HG02763 (cell line): ENCODE data around the gene CTSG.
"Not testable (repeated sequence)": the region's sequence is repeated elsewhere in the genome, so short reads cannot be mapped to it uniquely, and the experiment has no call there.

Experiments
- ATAC-seq: cut with Tn5 transposase; IDR thresholded peaks from one replicate; pipeline ENCODE4 v1.9.1; 2021; ENCODE audit warnings: mild to moderate bottlenecking, moderate library complexity; ENCODE audit not compliant: unreplicated experiment

Gene CTSG, protein sequence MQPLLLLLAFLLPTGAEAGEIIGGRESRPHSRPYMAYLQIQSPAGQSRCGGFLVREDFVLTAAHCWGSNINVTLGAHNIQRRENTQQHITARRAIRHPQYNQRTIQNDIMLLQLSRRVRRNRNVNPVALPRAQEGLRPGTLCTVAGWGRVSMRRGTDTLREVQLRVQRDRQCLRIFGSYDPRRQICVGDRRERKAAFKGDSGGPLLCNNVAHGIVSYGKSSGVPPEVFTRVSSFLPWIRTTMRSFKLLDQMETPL

GRCh38 chr14:24576182-24576581 is at the start of gene CTSG:
Gene CTSG (minus strand): TSS chr14:24576250. CDS start chr14:24576223, 27 bp downstream.
- ATAC-seq: no peak

- ATAC-seq: no peak
Measured at GRCh38 chr14:24613747-24614146, 37.7 kb upstream of the CTSG start.

DNA sequence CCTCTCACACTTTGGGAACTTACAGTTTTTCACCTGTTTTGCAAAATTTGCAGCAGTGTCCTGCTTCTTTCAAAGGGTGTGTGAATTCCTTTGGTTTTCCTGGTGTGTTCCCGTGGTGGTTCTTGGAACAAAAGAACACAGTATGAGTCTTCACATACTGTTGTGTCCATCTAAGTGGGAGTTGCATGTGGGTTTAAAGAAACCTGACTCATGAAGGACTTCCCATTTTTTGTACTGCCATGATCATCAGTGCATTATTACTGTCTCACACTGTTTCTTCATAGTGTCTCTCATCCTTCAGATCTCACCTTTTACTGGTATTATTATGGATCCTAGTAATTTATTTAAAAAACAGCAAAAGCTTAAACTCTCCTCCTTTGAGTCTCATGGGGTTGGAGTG is 37.2 kb upstream of the CTSG start:
- no peak for ATAC-seq

- ATAC-seq: no peak
Measured at GRCh38 chr14:24612196-24612595, 36.1 kb upstream of the CTSG start.

- ATAC-seq: no peak
Measured at GRCh38 chr14:24609655-24610344, 33.8 kb upstream of the CTSG start, which contains the start of gene GZMH. Gene GZMH (minus strand): TSS chr14:24609685. CDS start chr14:24609613, 72 bp downstream.

DNA sequence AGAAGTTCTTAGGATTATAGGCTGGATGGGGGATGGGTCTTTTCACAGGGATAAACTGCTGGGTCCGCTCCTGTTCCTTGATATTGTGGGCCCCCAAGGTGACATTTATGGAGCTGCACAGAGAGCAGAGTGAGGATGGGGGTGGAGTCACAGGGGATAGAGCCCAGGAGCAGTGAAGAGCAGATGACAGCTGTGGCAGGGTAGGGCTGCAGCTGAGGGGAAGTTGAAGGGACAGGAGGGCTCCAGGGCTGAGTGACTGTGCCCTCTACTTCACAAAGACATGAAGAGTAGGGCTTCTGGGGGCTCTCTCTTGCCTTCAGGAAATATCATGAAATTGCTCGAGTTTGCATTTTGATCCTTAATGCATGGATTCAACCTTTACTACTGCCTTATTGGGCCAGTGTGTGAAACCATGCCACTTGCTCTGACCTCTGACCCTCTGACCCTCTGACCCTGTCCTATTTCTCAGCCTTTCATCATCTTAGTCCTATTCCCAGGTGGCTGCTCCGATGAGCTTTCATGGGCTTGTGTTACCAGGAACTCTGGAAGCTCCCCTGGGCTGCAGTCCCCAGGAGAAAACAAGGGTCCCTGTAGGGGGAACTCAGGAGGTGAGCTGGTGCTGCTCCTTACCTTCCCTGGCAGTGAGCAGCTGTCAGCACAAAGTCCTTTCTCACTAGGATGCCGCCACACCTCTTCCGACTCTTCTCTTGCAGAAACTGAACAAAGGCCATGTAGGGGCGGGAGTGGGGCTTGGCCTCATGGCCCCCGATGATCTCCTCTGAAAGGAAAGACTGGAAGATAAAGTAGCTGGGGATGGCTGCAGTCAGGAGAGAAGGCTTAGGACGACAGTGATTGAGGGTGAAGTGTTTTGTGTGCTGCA is 31.8 kb upstream of the CTSG start:
- no peak for ATAC-seq

GRCh38 chr14:24607081-24607480 is 31.0 kb upstream of the CTSG start:
- no peak for ATAC-seq

DNA sequence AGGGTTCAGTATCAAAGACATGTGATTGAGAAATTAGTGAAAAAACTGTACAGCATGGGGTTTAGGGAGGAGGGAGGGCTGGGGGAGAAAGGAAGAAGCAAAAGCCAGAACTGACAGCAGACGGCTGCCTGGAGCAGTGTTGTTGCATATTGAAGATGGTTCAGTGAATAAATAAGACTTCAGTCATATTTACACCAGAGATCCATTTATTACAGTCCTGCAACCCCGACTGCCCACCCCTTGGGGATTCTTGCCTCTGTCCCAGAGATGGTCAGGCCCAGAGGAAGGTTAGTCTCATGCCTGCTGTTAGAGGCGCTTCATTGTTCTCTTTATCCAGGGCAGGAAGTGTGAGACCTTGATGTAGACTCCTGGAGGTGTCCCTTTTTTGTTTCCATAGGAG is 30.2 kb upstream of the CTSG start:
- ATAC-seq: no peak

GRCh38 chr14:24605435-24606190 is 29.6 kb upstream of the CTSG start:
- ATAC-seq: peak; percentile 78

GRCh38 chr14:24597403-24597802 is 21.4 kb upstream of the CTSG start:
- ATAC-seq: no peak

- ATAC-seq: no peak
Measured at GRCh38 chr14:24595073-24595808, 19.2 kb upstream of the CTSG start.

DNA sequence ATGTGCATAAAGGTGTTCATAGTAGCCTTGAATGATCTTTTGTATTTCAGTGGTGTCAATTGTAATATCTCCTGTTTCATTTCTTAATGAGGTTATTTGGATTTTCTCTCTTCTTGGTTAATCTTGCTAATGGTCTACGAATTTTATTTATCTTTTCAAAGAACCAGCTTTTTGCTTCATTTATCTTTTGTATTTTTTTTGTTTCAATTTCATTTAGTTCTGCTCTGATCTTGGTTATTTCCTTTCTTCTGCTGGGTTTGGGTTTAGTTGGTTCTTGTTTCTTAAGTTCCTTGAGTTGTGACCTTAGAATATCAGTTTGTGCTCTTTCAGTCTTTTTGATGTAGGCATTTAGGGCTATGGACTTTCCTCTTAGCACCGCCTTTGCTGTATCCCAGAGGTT is 15.0 kb upstream of the CTSG start:
- not testable (repeated sequence) for ATAC-seq

DNA sequence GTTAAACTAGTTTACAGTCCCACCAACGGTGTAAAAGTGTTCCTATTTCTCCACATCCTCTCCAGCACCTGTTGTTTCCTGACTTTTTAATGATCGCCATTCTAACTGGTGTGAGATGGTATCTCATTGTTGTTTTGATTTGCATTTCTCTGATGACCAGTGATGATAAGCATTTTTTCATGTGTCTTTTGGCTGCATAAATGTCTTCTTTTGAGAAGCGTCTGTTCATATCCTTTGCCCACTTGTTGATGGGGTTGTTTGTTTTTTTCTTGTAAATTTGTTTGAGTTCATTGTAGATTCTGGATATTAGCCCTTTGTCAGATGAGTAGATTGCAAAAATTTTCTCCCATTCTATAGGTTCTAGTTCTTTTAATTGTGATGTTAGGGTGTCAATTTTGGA is 8.4 kb upstream of the CTSG start:
- ATAC-seq: not testable (repeated sequence)

DNA sequence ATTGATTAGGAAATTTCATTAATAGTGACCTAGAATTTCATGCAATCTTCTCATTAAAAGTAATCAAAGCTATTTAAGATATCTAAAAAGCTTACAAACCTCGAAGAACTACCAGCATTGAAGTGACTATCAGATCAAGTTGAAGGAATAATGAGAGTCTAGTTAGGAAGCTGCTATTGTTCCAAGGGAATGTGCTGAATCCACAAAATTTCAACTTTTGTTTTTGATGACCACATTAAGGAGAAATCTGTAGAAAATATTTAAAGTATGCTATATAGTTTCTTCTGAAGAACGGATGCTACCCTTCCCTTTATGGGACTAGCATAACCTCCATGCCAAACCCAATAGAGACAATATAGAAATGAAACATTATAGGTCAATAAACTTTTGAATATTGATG is 2.5 kb upstream of the CTSG start:
- no peak for ATAC-seq

GRCh38 chr14:24576771-24577170 is 721 bp upstream of the CTSG start:
- no peak for ATAC-seq

DNA sequence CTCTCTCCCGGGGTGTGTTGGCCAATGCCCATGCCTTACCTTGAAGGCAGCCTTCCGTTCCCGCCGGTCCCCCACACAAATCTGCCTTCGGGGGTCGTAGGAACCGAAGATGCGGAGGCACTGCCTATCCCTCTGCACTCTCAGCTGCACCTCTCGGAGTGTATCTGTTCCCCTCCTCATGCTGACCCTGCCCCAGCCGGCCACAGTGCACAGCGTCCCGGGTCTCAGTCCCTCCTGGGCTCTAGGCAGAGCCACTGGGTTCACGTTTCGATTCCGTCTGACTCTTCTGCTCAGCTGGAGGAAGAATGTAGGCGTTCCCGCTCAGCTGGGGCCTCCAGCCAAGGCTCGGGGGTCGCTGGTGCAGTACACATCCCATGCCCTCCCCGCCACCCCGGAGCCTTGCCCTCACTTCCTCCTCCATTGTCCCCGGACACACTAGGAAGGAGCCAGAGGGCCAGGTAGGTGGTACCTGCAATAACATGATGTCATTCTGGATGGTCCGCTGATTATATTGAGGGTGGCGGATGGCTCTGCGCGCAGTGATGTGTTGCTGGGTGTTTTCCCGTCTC is 1.8 kb downstream of the CTSG start:
- no peak for ATAC-seq

GRCh38 chr14:24566318-24566717 is 9.7 kb downstream of the CTSG start:
- ATAC-seq: no peak

DNA sequence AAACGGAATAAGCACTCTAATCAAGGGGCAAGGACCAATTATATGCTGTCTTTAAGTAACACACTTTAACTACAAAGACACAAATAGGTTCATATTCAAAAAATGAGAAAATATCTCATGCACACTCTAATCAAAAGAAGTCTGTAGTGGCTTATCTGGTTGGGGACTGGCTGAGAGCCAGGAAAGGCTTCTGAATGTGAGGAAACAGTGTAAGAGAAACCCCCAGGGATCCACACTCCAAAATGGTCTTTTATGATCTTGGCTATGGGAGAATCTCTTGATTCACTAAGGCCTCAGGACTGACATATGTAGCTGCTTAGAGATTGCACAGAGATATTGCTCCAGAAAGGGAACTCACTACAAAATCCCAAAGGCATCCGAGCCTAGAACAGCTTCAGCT is 10.3 kb downstream of the CTSG start:
- ATAC-seq: no peak

DNA sequence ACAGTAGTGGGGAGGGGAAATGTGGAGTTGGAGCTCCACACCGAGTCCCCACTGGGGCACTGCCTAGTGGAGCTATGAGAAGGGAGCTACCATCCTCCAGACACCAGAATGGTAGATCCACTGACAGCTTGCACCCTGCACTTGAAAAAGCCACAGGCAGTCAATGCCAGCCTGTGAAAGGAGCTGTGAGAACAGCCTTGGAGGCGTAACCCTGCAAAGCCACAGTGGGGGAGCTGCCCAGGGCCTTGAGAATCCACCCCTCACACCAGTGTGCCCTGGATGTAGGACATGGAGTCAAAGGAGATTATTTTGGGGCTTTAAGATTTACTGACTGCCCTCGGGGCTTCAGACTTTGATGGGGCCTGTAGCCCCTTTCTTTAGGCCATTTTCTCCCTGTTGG is 12.5 kb downstream of the CTSG start:
- ATAC-seq: no peak

GRCh38 chr14:24556756-24557155 is 19.3 kb downstream of the CTSG start:
- ATAC-seq: no peak
